NT2/D1 (cell line): ENCODE measurements around the gene MAP2K3.

Experiments
- YY1 ChIP-seq: IDR thresholded peaks from 2 replicates; pipeline ENCODE4 v1.6.1; 2011; ENCODE audit not compliant: insufficient read length, insufficient read depth
- ZNF274 ChIP-seq: IDR thresholded peaks from 2 replicates; pipeline ENCODE4 v1.6.1; 2011; ENCODE audit warnings: mild to moderate bottlenecking, low read depth, low read length

DNA sequence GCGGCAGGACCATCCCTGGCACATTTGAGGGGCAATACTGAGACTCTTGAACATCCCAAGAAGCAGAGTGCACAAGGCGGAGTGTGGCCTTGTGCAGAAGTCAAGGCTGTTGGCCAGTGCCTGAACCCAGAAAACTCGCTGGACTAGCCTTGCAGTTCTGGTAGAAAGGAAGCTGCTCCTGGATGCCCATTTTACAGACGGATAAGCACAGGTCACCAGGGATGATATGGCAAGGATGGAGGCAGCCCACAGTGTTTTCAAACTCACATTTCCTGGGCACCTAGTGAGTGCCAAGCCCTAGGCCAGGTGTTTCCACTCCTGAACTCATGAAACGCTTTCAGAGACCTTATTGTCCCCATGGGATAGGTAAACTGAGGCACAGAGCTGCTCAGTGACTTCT lies 1.7 kb upstream of the MAP2K3 start:
- TF ChIP-seq YY1 (no peak), ZNF274 (no peak)
